HG02588 (cell line): ENCODE results near the gene SUGP1.

Source experiments
- ATAC-seq: cut with Tn5 transposase; IDR thresholded peaks from one replicate; pipeline ENCODE4 v1.9.1; 2021; ENCODE audit warnings: mild to moderate bottlenecking, moderate library complexity; ENCODE audit not compliant: unreplicated experiment

Gene SUGP1

GRCh38 chr19:19342086-19343015 is 22.0 kb upstream of the SUGP1 start:
- no peak for ATAC-seq

- ATAC-seq, result no peak
Observed at GRCh38 chr19:19341026-19341425, 20.7 kb upstream of the SUGP1 start.

- no peak for ATAC-seq
Observed at GRCh38 chr19:19338082-19338481, 17.8 kb upstream of the SUGP1 start.

GRCh38 chr19:19337120-19337519 is 16.8 kb upstream of the SUGP1 start:
- ATAC-seq, result no peak

GRCh38 chr19:19336597-19336996 is 16.3 kb upstream of the SUGP1 start:
- ATAC-seq, result no peak

- ATAC-seq, result no peak
Observed at GRCh38 chr19:19335408-19336158, 15.3 kb upstream of the SUGP1 start.

GRCh38 chr19:19334989-19335344 is 14.7 kb upstream of the SUGP1 start:
- ATAC-seq, result no peak

- no peak for ATAC-seq
Observed at GRCh38 chr19:19334063-19334988, 14.0 kb upstream of the SUGP1 start.

GRCh38 chr19:19329126-19329525 is 8.8 kb upstream of the SUGP1 start:
- no peak for ATAC-seq

- ATAC-seq, result no peak
Observed at GRCh38 chr19:19327672-19328071, 7.4 kb upstream of the SUGP1 start.

- ATAC-seq, result no peak
Observed at GRCh38 chr19:19324059-19324770, 3.9 kb upstream of the SUGP1 start.

- peak; percentile 4 for ATAC-seq
Observed at GRCh38 chr19:19321141-19321577, 850 bp upstream of the SUGP1 start.

- peak; percentile 16 for ATAC-seq
Observed at GRCh38 chr19:19319732-19320360, 463 bp downstream of the SUGP1 start.

- ATAC-seq, result no peak
Observed at GRCh38 chr19:19316082-19316481, 4.2 kb downstream of the SUGP1 start.

- no peak for ATAC-seq
Observed at GRCh38 chr19:19315444-19315843, 4.9 kb downstream of the SUGP1 start.

- no peak for ATAC-seq
Observed at GRCh38 chr19:19308373-19308772, 11.9 kb downstream of the SUGP1 start.

GRCh38 chr19:19306191-19306590 is 14.1 kb downstream of the SUGP1 start:
- no peak for ATAC-seq

- no peak for ATAC-seq
Observed at GRCh38 chr19:19305696-19306095, 14.6 kb downstream of the SUGP1 start.

- ATAC-seq, result no peak
Observed at GRCh38 chr19:19305066-19305465, 15.2 kb downstream of the SUGP1 start.
